Right renal cortex interstitium (tissue), 3 donors: Measurements from ENCODE around the gene ATP5F1B. TPM values are rescaled to one million over a fixed set of nuclear protein-coding genes. Genes with fewer than 3 reads are reported as not detected.
A peak's percentile ranks its signal among the peaks of the same experiment; 100 is the strongest.

Source experiments
- DNase-seq, 3 donors: peaks; one replicate each; pipeline ENCODE4 v3.0.0-alpha.2; 2013; ENCODE audit warnings: low read depth in 3 of 3, low spot score in 2 of 3
- polyA plus RNA-seq, 3 donors: library from polyadenylated mRNA; unstranded; fragments of 120-200 nt; gene quantifications; one replicate each; pipeline ENCODE4 v1.2.1, GENCODE V29; 2013; ENCODE audit not compliant: insufficient read length in 3 of 3

The ATP5F1B gene
- polyA plus RNA-seq: 1,000 to 10,000 TPM; 1,294 to 1,348 (median 1,299) TPM

DNA sequence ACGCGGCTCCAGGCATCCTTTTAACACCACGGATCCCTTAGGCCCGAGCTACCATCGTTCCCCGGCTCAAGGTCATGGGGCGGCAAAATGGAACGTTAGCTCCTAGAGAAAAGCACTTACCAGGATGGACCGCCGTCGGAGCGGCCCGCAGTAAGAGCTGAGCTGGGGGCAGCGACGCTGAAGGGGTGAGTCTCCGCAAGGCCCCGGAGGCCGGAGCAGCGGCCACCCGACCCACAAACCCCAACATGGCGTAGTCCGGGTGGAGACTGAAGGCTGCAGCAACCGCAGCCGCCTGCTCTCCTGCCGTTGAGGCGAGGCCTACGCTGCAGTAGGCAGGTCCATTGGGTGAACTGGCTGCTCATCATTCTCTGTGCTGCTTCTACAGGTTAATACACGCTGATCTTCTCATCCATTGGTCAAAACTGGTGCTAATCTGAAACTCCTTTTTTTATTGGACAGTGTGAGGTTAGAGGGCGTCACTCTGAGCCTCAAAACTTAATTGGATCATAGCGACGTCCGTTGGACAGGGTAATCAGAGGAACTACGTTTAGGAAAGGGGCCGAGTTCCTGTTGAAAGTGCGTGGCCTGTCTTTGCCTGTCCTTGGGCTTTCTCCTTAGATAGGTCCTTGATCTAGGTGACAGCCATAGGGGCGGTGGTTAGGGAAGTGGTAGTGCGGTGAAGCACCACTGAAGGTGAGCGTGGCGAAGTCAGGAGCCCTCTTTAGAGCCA, at the start of gene ATP5F1B:
TSS of gene ATP5F1B (minus strand) at position 268 of the 730 bp plus-strand sequence. CDS start at position 247, 21 bp downstream.
- peak; percentile 98 to 99 (median 99) for DNase-seq

DNA sequence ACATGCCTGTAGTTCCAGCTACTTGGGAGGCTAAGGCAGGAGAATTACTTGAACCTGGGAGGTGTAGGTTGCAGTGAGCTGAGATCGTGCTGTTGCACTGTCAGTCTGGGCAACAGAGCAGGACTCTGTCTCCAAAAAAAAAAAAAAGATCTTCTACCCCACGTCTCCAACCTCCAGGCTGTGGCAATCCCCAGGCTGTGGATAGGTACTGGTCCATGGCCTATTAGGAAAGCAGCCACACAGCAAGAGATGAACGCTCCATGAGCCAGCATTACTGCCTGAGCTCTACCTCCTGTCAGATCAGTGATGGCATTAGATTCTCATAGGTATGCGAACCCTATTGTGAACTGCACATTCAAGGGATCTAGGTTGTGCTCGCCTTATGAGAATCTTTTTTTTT, 48.4 kb upstream of the ATP5F1B start:
- DNase-seq: no peak

DNA sequence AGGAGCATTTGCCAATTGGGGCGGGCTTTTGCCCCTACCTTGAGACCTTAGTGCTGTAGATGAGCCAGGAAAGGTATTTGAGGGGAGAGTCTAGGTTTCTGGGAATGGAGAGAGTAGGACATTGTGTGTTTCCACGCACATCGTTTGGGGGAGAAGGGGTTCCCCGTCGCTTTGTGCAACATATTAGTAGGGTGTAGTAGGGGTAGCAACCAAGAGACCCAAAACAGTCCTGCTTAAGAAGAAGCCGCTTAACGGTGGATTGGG, 43.0 kb upstream of the ATP5F1B start:
- DNase-seq: no peak

DNA sequence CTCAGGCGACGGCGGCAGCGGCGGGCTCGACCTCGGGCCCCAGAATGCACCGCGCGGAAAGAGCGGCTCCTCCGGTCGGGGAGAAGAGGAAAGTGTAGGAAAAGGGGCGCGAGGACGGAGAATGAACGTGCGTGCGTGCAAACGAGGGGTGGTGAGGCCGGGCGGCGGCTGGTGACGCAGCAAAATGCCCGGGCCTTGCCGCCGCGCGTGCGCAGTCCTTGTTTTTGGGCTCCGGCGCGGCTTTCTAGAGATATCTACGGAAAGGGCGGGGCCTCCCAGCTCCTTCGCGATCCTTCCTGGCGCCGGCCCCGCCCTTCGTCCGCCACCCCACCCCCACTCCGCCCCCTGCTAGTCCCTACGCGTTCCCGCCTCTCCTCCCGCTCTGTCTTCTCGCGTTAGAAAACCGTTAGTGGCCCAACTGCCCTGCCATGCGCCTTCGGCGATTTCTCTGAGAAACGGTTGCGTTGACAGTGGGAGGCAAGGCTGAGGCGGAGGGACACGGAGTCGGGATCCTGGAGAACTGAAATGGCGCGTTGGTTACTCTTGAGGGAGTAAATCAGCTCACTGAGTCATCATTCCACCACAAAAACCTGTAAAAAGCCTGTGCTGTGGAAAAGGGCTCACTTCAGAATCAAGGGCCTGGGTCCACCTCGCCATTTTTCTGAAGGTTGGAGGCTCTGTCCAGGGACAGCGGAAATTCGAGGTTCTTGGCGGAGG, 42.5 kb upstream of the ATP5F1B start, which contains the start of gene PTGES3:
TSS of gene PTGES3 (minus strand) at position 156 of the 717 bp plus-strand sequence. CDS start 285 bp downstream, outside the sequence.
- peak; percentile 88 to 97 (median 96) for DNase-seq

DNA sequence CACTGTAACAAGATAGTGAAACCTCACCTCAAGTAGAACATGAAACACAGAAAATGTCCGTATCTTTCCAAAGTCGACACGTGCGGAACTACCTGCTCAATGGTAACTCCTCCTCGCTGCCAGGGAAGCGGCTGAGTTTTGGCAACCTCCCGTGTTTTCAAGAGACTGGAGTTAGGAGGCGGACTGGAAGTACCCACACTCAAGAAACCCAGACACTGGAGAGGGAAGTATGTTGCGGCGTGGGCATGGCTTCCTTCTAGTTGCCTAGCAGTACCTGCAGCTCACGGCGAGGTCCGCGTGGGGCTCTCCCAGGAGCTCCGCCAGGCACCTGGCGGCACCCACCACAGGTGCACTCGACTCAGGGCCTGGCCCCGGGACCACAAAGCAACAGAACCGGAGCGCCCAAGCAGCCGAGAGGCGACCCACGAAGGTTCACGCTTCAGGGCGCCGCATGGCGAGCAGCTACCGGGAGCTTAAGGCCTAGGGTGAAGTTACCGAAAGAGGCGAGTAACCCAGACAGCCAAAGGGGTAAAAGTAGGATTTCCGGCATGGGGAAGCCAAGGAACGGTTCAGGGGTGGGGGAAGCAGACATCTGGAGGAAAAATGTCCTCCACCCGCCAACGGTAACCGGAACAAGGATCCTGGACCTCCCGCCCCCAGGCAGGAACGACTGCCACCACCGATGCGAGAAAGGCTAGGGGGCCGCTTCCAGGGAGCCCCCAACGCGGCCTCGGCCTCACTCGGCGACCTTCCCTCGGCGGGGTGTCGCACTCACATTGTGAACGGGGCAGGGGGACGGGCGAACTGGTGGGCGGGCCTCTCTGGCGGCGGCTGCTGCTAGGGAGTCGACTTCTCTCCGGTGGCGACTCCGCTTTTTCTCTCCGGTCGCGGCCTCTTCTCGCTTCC, 41.7 kb upstream of the ATP5F1B start:
- peak in 2 of 3 donors; percentile 21 to 27 for DNase-seq

DNA sequence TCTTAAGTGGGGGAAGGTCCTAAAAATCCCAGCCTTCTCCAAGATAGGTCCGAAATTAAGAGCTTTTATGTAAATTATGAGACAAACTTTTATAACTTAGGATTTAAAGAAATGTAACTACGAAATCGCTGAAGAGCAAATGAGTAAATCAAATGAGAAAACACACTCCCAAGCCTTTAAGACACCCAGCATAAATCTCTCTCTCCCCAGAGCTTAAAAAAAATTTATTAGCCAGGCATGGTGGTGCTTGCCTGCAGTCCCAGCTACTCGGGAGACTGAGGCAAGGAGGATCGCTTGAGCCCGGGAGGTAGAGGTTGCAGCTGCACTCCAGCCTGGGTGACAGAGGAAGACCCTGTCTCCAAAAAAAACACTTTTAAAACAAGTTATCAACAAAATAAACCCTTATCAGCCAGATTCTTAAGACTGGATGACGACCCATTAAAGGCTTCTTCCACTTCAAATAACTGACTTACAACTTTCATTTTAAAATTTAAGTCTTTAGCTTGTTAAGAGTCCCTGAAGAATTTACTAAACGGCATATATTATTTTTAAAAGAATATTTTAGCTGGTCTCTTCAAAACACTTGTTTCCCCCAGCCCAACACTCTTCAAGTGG, 39.1 kb upstream of the ATP5F1B start:
- peak in 2 of 3 donors; percentile 10 to 16 for DNase-seq

DNA sequence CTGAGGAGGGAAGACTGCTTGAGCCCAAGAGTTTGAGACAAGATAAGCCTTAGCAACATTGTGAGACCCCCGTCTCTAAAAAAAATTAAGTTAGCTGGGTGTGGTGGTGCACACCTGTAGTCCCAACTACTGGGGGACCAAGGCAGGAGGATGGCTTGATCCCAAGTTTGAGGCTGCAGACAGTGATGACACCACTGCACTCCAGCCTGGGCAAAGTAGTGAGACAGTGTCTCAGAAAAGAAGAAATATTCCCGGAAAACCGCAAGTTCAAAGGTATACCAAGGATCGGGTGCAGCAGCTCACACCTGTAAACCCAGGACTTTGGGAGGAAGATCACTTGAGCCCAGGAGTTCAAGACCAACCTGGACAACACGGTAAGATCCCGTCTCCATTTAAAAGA, 36.5 kb upstream of the ATP5F1B start:
- DNase-seq: no peak

DNA sequence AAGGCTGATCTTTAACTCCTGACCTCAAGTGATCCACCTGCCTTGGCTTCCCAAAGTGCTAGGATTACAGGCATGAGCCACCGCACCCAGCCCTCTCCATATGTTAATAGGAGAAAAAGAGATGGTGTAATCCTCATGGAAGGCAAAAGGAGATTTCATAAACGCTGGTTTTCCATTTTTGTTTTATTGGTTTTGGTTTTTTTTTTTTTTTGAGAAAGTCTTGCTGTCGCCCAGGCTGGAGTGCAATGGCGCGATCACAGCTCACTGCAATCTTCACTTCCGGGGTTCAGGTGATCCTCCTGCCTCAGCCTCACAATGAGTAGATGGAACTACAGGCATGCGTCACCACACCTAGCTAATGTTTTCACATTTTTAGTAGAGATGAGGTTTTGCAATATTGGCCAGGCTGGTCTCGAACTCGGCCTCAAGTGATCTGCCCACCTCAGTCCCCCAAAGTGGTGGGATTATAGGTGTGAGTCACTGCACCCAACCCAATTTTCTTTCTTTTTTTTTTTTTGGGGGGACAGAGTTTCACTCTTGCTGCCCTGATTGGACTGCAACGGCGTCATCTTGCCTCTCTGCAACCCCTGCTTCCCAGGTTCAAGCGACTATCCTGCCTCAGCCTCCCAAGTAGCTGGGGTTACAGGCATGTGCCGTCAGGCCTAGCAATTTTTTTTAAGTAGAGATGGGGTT, 34.2 kb upstream of the ATP5F1B start:
- DNase-seq: no peak

DNA sequence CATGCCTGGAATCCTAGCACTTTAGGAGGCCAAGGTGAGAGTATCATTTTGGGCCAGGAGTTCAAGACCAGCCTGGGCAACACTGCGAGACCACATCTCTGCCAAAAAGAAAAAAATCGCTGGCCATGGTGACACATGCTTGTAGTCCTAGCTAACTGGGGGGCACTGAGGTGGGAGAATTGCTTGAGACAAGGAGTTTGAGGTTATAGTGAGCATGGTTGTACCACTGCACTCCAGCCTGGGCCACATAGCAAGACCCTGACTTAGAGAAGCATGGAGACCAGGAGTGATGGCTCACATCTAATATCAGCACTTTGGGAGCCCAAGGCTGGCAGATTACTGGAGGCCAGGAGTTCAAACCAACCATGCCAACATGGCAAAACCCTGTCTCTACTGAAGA, 33.1 kb upstream of the ATP5F1B start:
- no peak for DNase-seq

DNA sequence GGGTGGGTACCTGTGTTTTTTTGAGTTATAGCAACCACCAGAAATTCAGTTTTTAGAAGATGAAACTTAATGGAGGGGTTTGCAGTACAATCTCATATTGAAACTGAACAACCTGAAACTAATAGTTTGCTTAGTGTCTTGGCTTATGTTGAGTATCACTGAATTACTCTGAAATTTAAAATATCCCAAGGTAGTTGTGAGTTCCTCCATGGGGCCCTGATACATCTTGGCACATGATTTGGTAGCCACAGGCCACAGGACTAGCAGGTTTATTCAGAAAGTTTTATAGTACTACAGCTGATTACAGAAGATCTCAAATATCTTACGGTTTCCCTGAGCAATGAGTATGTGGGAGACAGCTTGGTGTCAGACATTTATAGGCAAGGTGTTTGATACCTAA, 31.9 kb upstream of the ATP5F1B start:
- DNase-seq: no peak

DNA sequence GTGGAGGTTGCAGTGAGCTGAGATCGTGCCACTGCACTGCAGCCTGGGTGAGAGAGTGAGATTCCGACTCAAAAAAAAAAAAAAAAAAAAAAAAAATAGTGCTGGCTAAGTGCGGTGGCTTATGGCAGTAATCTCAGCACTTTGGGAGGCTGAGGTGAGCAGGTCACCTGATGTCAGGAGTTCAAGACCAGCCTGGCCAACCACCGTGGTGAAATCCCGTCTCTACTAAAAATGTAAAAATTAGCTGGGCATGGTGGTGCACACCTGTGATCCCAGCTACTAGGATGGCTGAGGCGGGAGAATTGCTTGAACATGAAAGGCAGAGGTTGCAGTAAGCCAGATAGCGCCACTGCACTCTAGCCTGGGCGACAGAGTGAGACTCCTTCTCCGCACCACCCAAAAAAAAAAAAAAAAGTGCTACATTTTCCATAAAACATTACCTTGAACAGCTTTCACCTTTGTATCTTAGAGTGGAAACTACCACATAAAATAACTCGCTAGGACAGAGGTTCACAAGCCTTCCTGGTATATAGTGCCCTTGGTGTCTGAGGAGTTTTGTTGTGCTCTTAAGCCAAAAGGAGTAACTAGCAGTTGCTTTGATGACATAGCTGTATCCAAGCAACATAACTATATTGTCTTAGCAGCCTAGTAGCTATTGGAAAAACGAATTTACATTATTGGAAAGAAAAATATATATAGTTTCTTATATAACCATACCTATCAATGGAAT, 31.2 kb upstream of the ATP5F1B start:
- no peak for DNase-seq

DNA sequence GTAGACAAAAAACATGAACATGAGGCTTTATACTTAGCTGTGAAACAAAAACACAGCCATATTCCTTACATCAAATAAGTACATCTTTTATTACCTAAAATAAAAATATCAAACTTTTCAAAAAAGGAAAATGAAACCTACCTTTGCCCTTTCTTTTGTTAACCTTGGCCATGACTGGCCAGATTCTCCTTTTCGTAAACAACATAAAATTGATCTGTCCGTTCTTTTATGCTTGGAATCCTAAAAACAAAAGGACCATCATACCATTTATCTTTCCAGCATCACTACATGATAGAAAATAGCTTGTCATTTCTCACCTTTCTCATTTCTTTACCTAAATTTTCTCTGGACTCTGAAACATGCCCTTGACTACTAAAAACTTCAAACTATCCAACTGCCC, 25.8 kb upstream of the ATP5F1B start:
- no peak for DNase-seq

DNA sequence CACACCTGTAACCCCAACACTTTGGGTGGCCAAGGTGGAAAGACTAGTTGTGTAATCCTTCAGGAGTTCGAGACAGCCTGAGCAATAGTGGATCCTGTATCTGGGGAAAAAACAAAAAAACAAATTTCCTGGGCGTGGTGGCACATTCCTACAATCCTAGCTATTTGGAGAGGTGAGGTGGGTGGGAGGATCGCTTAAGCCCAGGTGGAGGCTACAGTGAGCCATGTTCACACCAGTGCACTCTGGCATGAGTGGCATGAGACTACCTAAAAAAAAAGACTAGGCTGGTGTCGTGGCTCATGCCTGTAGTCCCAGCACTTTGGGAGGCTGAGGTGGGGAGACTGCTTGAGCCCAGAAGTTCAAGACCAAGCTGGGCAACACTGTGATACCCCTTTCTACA, 25.1 kb upstream of the ATP5F1B start:
- no peak for DNase-seq

DNA sequence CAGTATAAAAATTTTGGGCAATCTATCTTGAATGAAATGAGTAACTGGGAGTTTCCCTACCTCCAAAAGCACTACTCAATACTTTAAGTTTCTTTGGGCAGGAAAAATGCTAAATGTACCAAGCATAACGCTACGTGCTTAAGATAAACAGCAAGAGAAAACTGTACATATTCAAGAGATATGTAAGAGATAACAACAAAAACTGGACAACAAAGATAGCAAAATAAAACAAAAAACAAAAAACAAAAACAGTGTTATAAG, 22.3 kb upstream of the ATP5F1B start:
- DNase-seq: no peak

DNA sequence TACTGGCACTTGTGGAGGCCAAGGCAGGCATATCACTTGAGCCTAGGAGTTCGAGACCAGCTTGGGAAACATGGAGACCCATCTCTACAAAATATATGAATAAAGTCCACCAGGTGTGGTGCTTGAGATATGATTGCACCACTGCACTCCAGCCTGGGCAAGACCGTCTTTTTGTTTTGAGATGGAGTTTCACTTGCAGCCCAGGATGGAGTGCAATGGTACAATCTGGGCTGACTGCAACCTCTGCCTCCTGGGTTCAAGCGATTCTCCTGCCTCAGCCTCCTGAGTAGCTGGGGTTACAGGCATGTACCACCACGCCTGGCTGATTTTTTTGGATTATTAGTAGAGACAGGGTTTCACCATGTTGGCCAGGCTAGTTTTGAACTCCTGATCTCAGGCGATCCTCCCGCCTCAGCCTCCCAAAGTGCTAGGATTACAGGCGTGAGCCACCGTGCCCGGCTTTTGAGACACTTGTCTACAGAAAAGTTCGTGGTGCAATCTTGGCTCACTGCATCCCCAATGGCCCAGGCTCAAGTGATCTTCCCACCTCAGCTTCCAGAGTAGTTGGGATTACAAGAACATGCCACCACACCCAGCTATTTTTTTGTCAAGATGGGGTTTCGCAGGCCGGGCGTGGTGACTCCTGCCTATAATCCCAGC, 16.3 kb upstream of the ATP5F1B start:
- no peak for DNase-seq

DNA sequence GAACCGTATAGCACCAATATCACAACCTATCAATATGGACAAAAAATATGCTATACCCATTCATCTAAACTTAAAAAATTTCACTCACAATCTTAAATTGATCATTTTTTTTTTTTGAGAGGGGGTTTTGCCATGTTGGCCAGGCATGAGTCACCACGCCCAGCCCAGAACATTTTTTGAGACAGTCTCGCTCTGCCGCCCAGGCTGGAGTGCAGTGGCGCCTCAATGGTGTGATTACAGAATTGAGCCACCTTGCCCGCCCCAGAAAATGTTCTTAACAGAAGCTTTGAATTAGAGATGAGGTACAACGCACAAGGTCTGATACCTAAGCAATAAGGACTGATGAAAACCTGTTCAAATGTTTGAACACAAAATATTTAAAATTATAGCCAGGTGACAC, 15.8 kb upstream of the ATP5F1B start:
- DNase-seq: no peak

DNA sequence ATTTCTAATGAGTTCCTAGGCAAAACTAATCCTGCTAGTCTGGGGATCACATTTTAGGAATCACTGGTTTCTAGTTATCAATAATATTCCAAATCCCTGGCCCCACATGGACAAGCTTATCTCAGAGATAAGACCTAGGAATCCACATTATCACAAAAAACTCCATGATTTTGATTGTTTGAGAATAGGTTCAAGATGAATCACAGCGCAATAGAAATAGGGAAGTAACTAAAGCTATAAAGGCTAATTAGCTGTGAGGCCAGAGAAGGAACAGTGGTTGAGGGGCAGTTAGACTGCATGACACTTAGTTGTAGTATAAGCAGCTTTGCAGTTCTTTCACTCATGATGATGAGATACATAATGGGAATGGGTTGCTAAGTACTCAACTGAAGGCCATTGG, 13.1 kb upstream of the ATP5F1B start:
- no peak for DNase-seq

DNA sequence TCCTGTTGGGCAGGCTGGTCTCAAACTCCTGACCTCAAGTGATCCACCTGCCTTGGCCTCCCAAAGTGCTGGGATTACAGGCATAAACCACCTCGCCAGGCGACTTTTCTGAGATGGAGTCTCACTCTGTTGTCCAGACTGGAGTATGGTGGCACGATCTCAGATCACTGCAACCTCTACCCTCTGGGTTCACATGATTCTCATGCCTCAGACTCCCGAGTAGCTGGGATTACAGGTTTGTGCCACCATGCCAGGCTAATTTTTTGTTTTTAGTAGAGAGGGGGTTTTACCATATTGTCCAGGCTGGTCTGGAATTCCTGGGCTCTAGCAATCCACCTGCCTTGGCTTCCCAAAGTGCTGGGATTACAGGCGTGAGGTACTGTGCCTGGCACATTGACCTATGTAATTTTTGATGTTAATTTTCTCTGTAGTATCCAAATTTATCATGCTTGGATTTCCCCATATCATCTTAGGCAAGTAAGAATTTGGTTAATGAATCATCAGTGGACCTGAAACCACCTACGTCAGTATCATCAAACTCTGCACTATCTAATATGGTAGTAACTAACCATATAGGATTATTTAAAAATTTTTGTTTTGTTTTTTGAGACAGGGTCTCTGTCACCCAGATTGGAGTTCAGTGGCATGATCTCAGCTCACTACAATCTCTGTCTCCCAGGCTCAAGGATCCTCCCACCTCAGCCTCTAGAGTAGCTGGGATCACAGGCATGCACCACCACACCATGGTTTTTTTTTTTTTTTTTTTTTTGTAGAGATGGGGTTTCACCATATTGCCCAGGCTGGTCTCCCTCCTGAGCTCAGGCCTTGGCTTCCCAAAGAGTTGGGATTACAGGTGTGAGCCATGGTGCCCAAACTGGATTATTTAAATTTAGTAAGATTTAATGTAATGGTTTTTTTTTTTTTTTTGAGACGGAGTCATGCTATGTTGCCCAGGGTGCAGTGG, 11.9 kb upstream of the ATP5F1B start:
- DNase-seq: no peak
